GM12878 (cell line): ENCODE measurements around the gene LRP1B.

Experiments
- BHLHE40 ChIP-seq, 2 experiments: fragments of 450-650 bp in 1 of 2; IDR thresholded peaks; 2 replicates each; pipeline ENCODE4 v1.6.1; 2011 to 2017; ENCODE audit warnings: low read depth in 2 of 2, borderline replicate concordance in 1 of 2, improper control_type of control experiment in 1 of 2, low read length in 1 of 2, mild to moderate bottlenecking in 1 of 2
- BRCA1 ChIP-seq: IDR thresholded peaks from 2 replicates; pipeline ENCODE4 v1.6.1; 2011; ENCODE audit warnings: low read depth, low read length, improper control_type of control experiment
- CHD1 ChIP-seq: IDR thresholded peaks from 2 replicates; pipeline ENCODE4 v1.6.1; 2012; ENCODE audit warnings: low read depth, low read length, improper control_type of control experiment
- CTCF ChIP-seq, 3 experiments: IDR thresholded peaks in 2 of 3; conservative IDR thresholded peaks in 1 of 3; 2 replicates each; pipeline ENCODE4 v1.5.1; 2011; ENCODE audit warnings: low read depth in 3 of 3, low read length in 3 of 3, mild to moderate bottlenecking in 3 of 3, control low read depth in 2 of 3, moderate library complexity in 2 of 3, inconsistent platforms in 1 of 3, mixed read lengths in 1 of 3; ENCODE audit not compliant: control insufficient read depth in 2 of 3, insufficient read depth in 1 of 3; ENCODE audit errors: extremely low read depth in 1 of 3
- EP300 ChIP-seq, 2 experiments: fragments of 150-350 bp in 1 of 2; IDR thresholded peaks; 2 replicates each; pipeline ENCODE4 v1.6.1; 2011 to 2012; ENCODE audit warnings: low read depth in 2 of 2, low read length in 2 of 2, borderline replicate concordance in 1 of 2, improper control_type of control experiment in 1 of 2, inconsistent platforms in 1 of 2; ENCODE audit not compliant: control insufficient read depth in 1 of 2
- EZH2 ChIP-seq: IDR thresholded peaks from 2 replicates; pipeline ENCODE4 v1.6.1; 2012; ENCODE audit warnings: low read depth, mild to moderate bottlenecking, control low read depth, inconsistent platforms, low read length, borderline replicate concordance; ENCODE audit not compliant: control insufficient read depth
- HDAC6 ChIP-seq: fragments of 200-600 bp; sonication (generic); IDR thresholded peaks from one replicate; pipeline ENCODE4 v1.8.0; 2017; ENCODE audit warnings: antibody characterized with exemption; ENCODE audit not compliant: unreplicated experiment
- JUND ChIP-seq: IDR thresholded peaks from 2 replicates; pipeline ENCODE4 v1.6.1; 2012; ENCODE audit warnings: low read depth, mild to moderate bottlenecking, low read length, improper control_type of control experiment, moderate library complexity
- MAX ChIP-seq: IDR thresholded peaks from 2 replicates; pipeline ENCODE4 v1.6.1; 2012; ENCODE audit warnings: low read depth, low read length, improper control_type of control experiment
- PRDM15 ChIP-seq: fragments of 450-650 bp; formaldehyde crosslinking; IDR thresholded peaks from 2 replicates; pipeline ENCODE4 v1.4.0; 2020; ENCODE audit warnings: mild to moderate bottlenecking, moderate library complexity
- RAD51 ChIP-seq: fragments of 450-650 bp; IDR thresholded peaks from 2 replicates; pipeline ENCODE4 v1.6.1; 2016; ENCODE audit warnings: moderate library complexity, mild to moderate bottlenecking, inconsistent platforms
- RCOR1 ChIP-seq: conservative IDR thresholded peaks from 2 replicates; pipeline ENCODE4 v1.6.1; 2012; ENCODE audit warnings: low read depth, low read length, improper control_type of control experiment
- ZNF274 ChIP-seq: IDR thresholded peaks from one replicate; pipeline ENCODE4 v1.8.0; 2011; ENCODE audit not compliant: insufficient read length, insufficient read depth
- ZSCAN29 ChIP-seq: fragments of 450-650 bp; IDR thresholded peaks from 2 replicates; pipeline ENCODE4 v1.6.1; 2017; ENCODE audit warnings: mild to moderate bottlenecking, moderate library complexity

GRCh38 chr2:141038341-141038740 lies 1092.5 kb downstream of the LRP1B start:
- no peak for TF ChIP-seq EZH2
- no peak for TF ChIP-seq PRDM15 (CRISPR knock-in tag)
- no peak for TF ChIP-seq ZNF274
- TF ChIP-seq MAX, result no peak
- no peak for TF ChIP-seq RCOR1
- no peak for TF ChIP-seq EP300 (IDR thresholded peaks at IDR 0.05; ENCODE audit: borderline replicate concordance in 1 of 2, control insufficient read depth in 1 of 2, low read depth in 2 of 2, low read length in 2 of 2)
- TF ChIP-seq JUND, result no peak
- no peak for TF ChIP-seq BHLHE40 (IDR thresholded peaks at IDR 0.05; ENCODE audit: borderline replicate concordance in 1 of 2, low read depth in 2 of 2, low read length in 1 of 2)
- no peak for TF ChIP-seq BRCA1
- no peak for TF ChIP-seq RAD51
- no peak for TF ChIP-seq CTCF (IDR thresholded peaks at IDR 0.05 in 2 of 3, conservative IDR thresholded peaks at IDR 0.05 in 1 of 3; ENCODE audit: control insufficient read depth in 2 of 3, extremely low read depth in 1 of 3, insufficient read depth in 1 of 3, low read depth in 3 of 3, low read length in 3 of 3)
- no peak for TF ChIP-seq ZSCAN29
- TF ChIP-seq CHD1, result no peak
- TF ChIP-seq HDAC6, result no peak
